ENCODE data around the gene ZNF845. TPM values are rescaled to one million over a fixed set of nuclear protein-coding genes. Genes with fewer than 3 reads are reported as not detected.

Gene ZNF845
- total and polyA plus RNA-seq, 2 donors (not counting 1 experiment from before 2014, with no cell fraction given) = 2.3 to 16.9 TPM

GRCh38 chr19:53394522-53394973 lies 61.0 kb downstream of the ZNF845 start:
- peaks cover 30% of the 10 kb centered on the region for H3K4me1 Mint-ChIP-seq
- POLR2A ChIA-PET = interaction anchor here (0.6 kb wide), 1 partner anchor 30 kb away, joined by 3 read pairs; no protein-coding TSS in a partner anchor
- CTCF ChIA-PET = interaction anchor here (1.8 kb wide), 1 partner anchor 199 kb away, joined by 6 read pairs; no protein-coding TSS in a partner anchor
- H3K4me1 ChIP-seq (ENCODE audit: control insufficient read depth in 2 of 2, insufficient read depth in 2 of 2, low read length in 2 of 2) = peaks cover 11 to 16% of the 10 kb centered on the region in 2 donors
- no peaks in the 10 kb centered on the region for H3K27me3 ChIP-seq (replicated peaks in 1 of 4; ENCODE audit: control extremely low read depth in 1 of 4, control insufficient read depth in 3 of 4, insufficient read depth in 4 of 4, low read length in 3 of 4)
- peak overlapping the region; percentile 77 for H3K9ac ChIP-seq (ENCODE audit: low read length)
- peak overlapping the region; percentile 97 for H2AFZ ChIP-seq (ENCODE audit: insufficient read depth, low read depth, low read length, poor library complexity, severe bottlenecking)
- no peak overlapping the region for H3K27ac ChIP-seq (ENCODE audit: low read length in 2 of 2)
- peaks cover 20% of the 10 kb centered on the region for H3K79me2 ChIP-seq (ENCODE audit: control insufficient read depth, insufficient read depth, low read length)
- TF ChIP-seq CTCF (IDR thresholded peaks at IDR 0.05) = no peak
- no peak for TF ChIP-seq EZH2 (IDR thresholded peaks at IDR 0.05; ENCODE audit: borderline replicate concordance, insufficient read depth, low read depth, low read length, poor library complexity, severe bottlenecking)
- H3K36me3 ChIP-seq (replicated peaks in 1 of 2; ENCODE audit: control extremely low read depth in 1 of 2, control insufficient read depth in 1 of 2, extremely low read depth in 1 of 2, insufficient read depth in 2 of 2, low read length in 1 of 2) = peaks cover 0 to 15% of the 10 kb centered on the region in 2 experiments
- 29% methylated on average over 17 of the region's 18 CpGs for WGBS (ENCODE audit: insufficient coverage)
- intact Hi-C loops (cut with micrococcal nuclease) = loop anchor here (2.0 kb wide), 1 partner anchor 126 kb away; no protein-coding TSS in a partner anchor
- peaks cover 0 to 47% (median 9%) of the 10 kb centered on the region in 3 donors for H3K9me3 ChIP-seq (ENCODE audit: control extremely low read depth in 1 of 3, control insufficient read depth in 2 of 3, insufficient read depth in 1 of 3, low read length in 2 of 3)
- no peaks in the 10 kb centered on the region for H4K20me1 ChIP-seq (ENCODE audit: control insufficient read depth, insufficient read depth, low read length, poor library complexity, severe bottlenecking)
- peak overlapping the region; percentile 25 to 85 (median 78) for H3K4me3 ChIP-seq (ENCODE audit: control extremely low read depth in 1 of 5, extremely low read depth in 1 of 5, insufficient read depth in 1 of 5, low read depth in 2 of 5, low read length in 4 of 5)
- peaks cover 7% of the 10 kb centered on the region for H3K9me3 Mint-ChIP-seq (ENCODE audit: insufficient read depth)
- peak overlapping the region; percentile 86 for H3K4me3 Mint-ChIP-seq
- H3K4me2 ChIP-seq (replicated peaks; ENCODE audit: low read depth, low read length, poor library complexity, severe bottlenecking) = peak overlapping the region; percentile 89
- no peak for DNase-seq
- H3K27me3 Mint-ChIP-seq = no peaks in the 10 kb centered on the region
- ATAC-seq (ENCODE audit: low read depth) = no peak
- peak overlapping the region; percentile 69 for H3K27ac Mint-ChIP-seq

Data from B cell (primary cell).